Activated CD4-positive, alpha-beta memory T cell treated with anti-CD3 and anti-CD28 coated beads, Interleukin-2, amount 10 ng/mL, durations not matched to agents 7 days and 5 days (primary cell): ENCODE data around the gene FHOD3. TPM values are rescaled to one million over a fixed set of nuclear protein-coding genes. Genes with fewer than 3 reads are reported as not detected.

ENCODE experiments used
- CTCF ChIA-PET: fragments of 350-600 bp; sonication (Branson Sonifier 250); formaldehyde crosslinking; loops from one replicate; lab custom pipeline; 2021; ENCODE audit warnings: antibody characterized with exemption, inconsistent platforms; lab: Charles Lee
- POLR2A ChIA-PET: fragments of 350-600 bp; sonication (Branson Sonifier 250); formaldehyde crosslinking; loops from one replicate; lab custom pipeline; 2021; ENCODE audit warnings: antibody characterized with exemption; lab: Charles Lee
- DNase-seq: peaks from one replicate; pipeline ENCODE4 v3.0.0-alpha.2; 2020
- H3K27ac Mint-ChIP-seq: one replicate; pipeline ENCODE4 v1.8.0; 2021; ENCODE audit warnings: mild to moderate bottlenecking, mixed read lengths
- H3K27me3 Mint-ChIP-seq: one replicate; pipeline ENCODE4 v1.8.0; 2021; ENCODE audit warnings: mixed read lengths
- H3K36me3 Mint-ChIP-seq: one replicate; pipeline ENCODE4 v1.8.0; 2021; ENCODE audit warnings: low read depth, mixed read lengths
- H3K4me1 Mint-ChIP-seq: one replicate; pipeline ENCODE4 v1.8.0; 2021; ENCODE audit warnings: mixed read lengths
- H3K4me3 Mint-ChIP-seq: one replicate; pipeline ENCODE4 v1.8.0; 2021; ENCODE audit warnings: mild to moderate bottlenecking, mixed read lengths
- H3K9me3 Mint-ChIP-seq: one replicate; pipeline ENCODE4 v1.8.0; 2021; ENCODE audit warnings: mixed read lengths
- total RNA-seq, 2 experiments: library from RNA; stranded (reverse); gene quantifications; one replicate each; pipeline ENCODE4 v1.2.3, GENCODE V29; 2021

Gene FHOD3
- total RNA-seq, 2 experiments from 2014 or later: not detected

DNA sequence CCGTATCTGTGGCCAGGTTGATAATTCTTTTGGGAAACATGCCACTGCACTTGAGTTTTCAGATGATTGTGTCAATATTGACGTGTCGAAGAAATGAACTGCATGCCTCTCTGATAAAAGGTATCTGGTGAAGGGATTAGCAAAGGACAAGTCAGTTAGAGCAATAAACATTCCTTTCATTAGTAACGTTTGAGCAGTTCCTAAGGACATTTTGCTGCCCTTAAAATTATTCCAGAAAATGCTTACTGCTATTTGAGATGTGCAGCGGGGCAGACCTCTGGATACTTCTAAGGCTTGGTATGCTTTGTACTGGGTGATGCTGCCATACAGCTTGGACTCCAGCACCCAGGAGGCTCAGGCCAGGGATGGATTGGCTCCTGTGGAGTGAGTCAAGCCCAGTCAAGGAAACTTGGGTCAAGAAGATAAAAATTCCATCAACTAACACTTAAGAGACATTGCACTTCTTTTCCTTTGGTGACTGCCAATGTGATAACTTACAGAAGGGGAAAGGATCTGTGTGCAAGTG lies 166.7 kb downstream of the FHOD3 start:
- H3K36me3 Mint-ChIP-seq: no peaks in the 10 kb centered on the region
- CTCF ChIA-PET: no interaction called here
- no peaks in the 10 kb centered on the region for H3K4me1 Mint-ChIP-seq
- DNase-seq: no peak
- no peaks in the 10 kb centered on the region for H3K27me3 Mint-ChIP-seq
- H3K27ac Mint-ChIP-seq: no peak overlapping the region
- POLR2A ChIA-PET: no interaction called here
- no peaks in the 10 kb centered on the region for H3K9me3 Mint-ChIP-seq
- H3K4me3 Mint-ChIP-seq: no peak overlapping the region

DNA sequence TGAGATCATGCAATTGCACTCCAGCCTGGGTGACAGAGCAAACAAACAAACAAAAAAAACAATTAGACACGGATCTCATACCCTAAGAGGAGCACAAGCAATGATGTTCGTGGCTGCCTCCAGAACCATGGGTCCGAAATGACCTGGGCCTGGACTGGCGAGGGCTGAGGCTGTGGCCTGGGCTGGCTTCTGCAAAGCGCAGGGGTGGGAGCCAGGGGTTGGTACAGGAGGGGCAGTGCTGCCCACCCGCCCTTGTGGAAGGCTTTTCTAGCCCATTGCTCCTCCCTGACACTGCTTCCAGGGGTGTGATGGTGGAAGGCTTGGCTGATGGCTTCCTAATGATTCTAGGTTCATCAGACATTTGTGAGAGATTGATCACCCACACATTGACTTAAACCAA lies 167.8 kb downstream of the FHOD3 start:
- Mint-ChIP-seq H3K36me3 (no peaks in the 10 kb centered on the region), H3K9me3 (no peaks in the 10 kb centered on the region), H3K4me3 (no peak overlapping the region), H3K27ac (no peak overlapping the region), H3K27me3 (no peaks in the 10 kb centered on the region), H3K4me1 (no peaks in the 10 kb centered on the region)
- POLR2A ChIA-PET: no interaction called here
- CTCF ChIA-PET: no interaction called here
- DNase-seq: no peak

DNA sequence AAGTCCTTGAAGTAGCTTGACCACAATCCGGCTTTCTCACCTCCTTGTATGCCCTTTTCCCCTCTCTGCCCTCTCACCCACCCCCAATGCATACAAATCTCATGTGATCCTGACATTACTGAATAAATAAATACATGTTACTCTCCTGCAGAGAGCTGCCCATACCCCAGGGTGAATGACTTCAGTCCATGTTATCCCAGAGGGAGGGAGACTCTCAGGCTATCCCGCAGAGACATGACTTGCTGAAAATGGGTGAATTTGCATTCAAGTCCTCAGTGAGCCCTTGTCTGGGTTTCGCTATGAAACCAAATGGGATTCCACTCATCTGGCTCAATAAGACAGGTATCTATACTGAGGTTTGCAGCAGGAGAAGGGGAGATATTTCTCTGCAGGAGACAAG lies 168.5 kb downstream of the FHOD3 start:
- no peaks in the 10 kb centered on the region for H3K9me3 Mint-ChIP-seq
- no peaks in the 10 kb centered on the region for H3K27me3 Mint-ChIP-seq
- no peaks in the 10 kb centered on the region for H3K4me1 Mint-ChIP-seq
- CTCF ChIA-PET: no interaction called here
- H3K4me3 Mint-ChIP-seq: no peak overlapping the region
- POLR2A ChIA-PET: no interaction called here
- no peak overlapping the region for H3K27ac Mint-ChIP-seq
- no peak for DNase-seq
- H3K36me3 Mint-ChIP-seq: no peaks in the 10 kb centered on the region

DNA sequence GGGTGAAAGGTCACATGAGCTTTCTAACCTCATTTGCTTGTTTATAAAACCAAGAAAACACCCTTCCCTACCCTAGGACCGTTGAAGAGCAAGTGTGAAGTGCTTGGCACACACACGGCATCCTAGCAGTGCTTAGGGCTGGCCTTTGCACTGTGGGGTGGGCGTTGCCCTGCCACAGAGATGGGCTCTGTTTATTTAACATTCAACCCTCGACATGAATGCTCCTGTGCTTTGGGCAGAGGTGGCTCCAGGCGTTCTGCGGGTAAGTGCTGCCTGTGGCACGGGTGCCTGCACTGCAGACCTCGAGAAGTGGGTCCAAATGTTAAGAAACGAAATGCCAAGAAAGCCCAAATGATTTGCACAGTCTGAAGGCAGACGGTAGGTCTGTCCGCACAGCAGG lies 170.1 kb downstream of the FHOD3 start:
- Mint-ChIP-seq H3K9me3 (no peaks in the 10 kb centered on the region), H3K4me1 (no peaks in the 10 kb centered on the region), H3K27ac (no peak overlapping the region), H3K27me3 (no peaks in the 10 kb centered on the region), H3K36me3 (no peaks in the 10 kb centered on the region), H3K4me3 (no peak overlapping the region)
- POLR2A ChIA-PET: no interaction called here
- CTCF ChIA-PET: no interaction called here
- no peak for DNase-seq

DNA sequence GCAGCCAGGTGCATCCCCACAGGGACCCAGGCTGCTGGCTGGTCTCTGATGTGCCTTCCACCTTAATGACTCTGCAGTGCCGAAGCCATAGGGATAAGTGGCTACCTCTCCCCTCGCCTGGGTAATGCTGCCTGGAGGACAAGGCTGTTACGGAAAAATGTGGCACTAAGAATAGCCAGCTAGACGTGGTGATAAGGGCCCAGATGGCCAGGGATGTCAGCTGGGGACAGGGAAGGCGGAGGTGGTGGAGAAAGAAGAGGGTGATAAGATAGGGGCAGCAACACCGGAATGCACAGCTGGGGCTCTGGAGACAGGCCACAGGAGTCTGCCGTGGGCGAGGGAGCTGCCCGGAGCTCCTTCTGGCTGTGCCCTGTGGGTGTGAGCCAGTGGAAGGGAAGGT lies 170.6 kb downstream of the FHOD3 start:
- Mint-ChIP-seq H3K36me3 (no peaks in the 10 kb centered on the region), H3K9me3 (no peaks in the 10 kb centered on the region), H3K27ac (no peak overlapping the region), H3K4me1 (no peaks in the 10 kb centered on the region), H3K4me3 (no peak overlapping the region), H3K27me3 (no peaks in the 10 kb centered on the region)
- DNase-seq: no peak
- ChIA-PET CTCF (no interaction called here), POLR2A (no interaction called here)

DNA sequence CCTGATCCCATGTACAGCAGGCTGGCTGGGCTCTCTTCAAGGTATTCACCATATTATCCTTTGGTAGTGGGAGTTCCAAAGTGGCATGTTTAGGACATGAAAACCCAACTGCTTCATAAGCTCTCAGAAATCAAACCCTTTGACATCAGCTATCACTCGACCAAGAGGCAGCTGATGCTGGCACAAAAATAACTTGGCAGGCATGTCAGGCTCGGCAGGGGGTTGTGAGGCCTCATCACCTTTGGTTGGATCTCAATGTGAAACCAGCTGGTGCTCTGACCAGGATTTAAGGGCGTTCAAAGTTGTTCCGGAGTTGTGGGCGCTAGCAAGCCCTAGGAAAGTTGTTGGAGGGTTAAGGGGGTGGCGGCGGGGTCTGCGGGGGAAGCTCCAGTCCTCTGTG lies 171.9 kb downstream of the FHOD3 start:
- no peak overlapping the region for H3K4me3 Mint-ChIP-seq
- H3K36me3 Mint-ChIP-seq: no peaks in the 10 kb centered on the region
- H3K4me1 Mint-ChIP-seq: no peaks in the 10 kb centered on the region
- ChIA-PET CTCF (no interaction called here), POLR2A (no interaction called here)
- no peak overlapping the region for H3K27ac Mint-ChIP-seq
- H3K9me3 Mint-ChIP-seq: peaks cover 3% of the 10 kb centered on the region
- peaks cover 5% of the 10 kb centered on the region for H3K27me3 Mint-ChIP-seq
- DNase-seq: no peak

DNA sequence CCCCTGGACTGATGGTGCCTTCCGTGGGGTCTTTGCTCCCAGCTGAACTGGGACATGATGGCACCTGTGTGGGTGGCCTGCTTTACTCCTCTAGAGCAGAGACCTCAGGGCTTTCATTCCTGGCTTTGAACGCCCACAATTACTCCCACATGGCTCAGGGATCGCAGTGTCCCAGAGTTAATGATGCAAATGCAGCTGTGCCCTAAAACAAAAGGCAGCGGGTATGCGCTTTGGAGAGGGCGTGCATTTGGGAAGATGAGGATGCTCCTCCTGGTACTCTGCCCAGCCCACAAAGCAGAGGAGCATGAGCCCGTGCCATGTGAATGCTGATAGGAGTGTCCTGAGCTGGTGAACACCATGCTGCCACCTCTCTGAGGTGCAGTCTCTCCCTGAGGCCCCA lies 173.4 kb downstream of the FHOD3 start:
- Mint-ChIP-seq H3K27ac (no peak overlapping the region), H3K9me3 (peaks cover 3% of the 10 kb centered on the region), H3K4me3 (no peak overlapping the region), H3K4me1 (no peaks in the 10 kb centered on the region), H3K36me3 (no peaks in the 10 kb centered on the region), H3K27me3 (peaks cover 5% of the 10 kb centered on the region)
- ChIA-PET CTCF (no interaction called here), POLR2A (no interaction called here)
- DNase-seq: no peak

DNA sequence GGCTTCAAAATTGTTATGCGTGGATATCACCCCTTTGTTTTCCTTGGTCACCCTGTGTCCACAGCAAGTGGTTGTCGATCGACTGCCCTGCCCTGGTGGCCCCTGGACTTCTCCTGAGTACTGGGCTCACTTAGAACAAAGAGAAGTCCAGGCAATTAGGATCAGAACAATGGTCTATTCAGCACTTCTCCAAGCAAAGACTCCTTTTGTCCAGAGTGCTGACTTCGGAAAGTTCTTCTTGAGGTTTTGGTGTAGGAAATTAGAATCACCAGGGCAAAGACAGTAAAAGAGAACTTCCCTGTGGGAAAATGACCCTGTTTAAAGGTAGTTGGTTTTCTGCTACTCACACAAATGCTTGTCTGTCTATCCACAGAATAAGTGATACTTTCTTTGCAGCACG lies 173.9 kb downstream of the FHOD3 start:
- Mint-ChIP-seq H3K4me3 (no peak overlapping the region), H3K27ac (no peak overlapping the region), H3K4me1 (no peaks in the 10 kb centered on the region), H3K36me3 (no peaks in the 10 kb centered on the region), H3K9me3 (peaks cover 3% of the 10 kb centered on the region), H3K27me3 (peaks cover 5% of the 10 kb centered on the region)
- ChIA-PET POLR2A (no interaction called here), CTCF (no interaction called here)
- no peak for DNase-seq

DNA sequence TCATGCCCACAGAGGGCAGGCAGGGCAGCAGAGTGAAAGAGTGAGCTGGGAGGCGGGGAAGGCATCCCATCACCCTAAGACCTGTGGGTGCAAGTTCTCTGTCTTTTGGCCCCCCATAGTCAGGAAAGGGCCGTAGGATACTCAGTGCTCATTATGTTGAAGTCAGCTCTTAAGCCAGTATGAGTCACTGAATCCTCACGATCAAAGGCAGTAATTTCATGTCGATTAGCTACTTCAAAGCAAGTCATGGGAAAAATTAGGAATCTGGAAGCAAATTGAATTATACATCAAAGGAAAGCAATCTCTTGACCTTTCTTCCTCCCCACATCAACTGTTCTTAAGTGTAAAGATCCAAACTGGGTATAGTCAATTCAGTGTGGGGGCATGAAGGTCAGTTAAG lies 178.9 kb downstream of the FHOD3 start:
- DNase-seq: no peak
- H3K9me3 Mint-ChIP-seq: peaks cover 3% of the 10 kb centered on the region
- no peaks in the 10 kb centered on the region for H3K36me3 Mint-ChIP-seq
- peaks cover 5% of the 10 kb centered on the region for H3K27me3 Mint-ChIP-seq
- H3K27ac Mint-ChIP-seq: no peak overlapping the region
- ChIA-PET POLR2A (no interaction called here), CTCF (no interaction called here)
- no peaks in the 10 kb centered on the region for H3K4me1 Mint-ChIP-seq
- no peak overlapping the region for H3K4me3 Mint-ChIP-seq

DNA sequence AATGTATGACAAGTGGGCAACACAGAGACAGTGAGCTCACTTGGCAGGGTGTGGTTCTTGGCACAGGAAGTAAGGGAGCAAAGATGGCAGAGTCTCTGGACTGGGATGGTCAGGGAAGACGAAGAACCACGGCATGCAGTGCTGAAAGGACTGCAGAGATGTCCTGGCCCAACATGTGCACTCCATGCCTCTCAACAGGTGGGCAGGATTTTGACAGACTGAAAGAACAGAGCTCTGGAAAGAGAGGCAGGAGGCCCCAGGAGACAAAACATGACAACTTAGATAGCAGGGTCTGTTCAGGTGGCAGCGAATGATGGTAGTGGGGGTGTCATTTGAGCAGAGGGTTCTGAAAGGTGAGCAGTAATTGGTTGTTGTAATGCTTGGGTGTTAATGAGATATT lies 180.3 kb downstream of the FHOD3 start:
- POLR2A ChIA-PET: no interaction called here
- no peak for DNase-seq
- Mint-ChIP-seq H3K4me1 (no peaks in the 10 kb centered on the region), H3K4me3 (no peak overlapping the region), H3K9me3 (peaks cover 3% of the 10 kb centered on the region), H3K27ac (no peak overlapping the region), H3K36me3 (no peaks in the 10 kb centered on the region), H3K27me3 (peaks cover 5% of the 10 kb centered on the region)
- CTCF ChIA-PET: no interaction called here

DNA sequence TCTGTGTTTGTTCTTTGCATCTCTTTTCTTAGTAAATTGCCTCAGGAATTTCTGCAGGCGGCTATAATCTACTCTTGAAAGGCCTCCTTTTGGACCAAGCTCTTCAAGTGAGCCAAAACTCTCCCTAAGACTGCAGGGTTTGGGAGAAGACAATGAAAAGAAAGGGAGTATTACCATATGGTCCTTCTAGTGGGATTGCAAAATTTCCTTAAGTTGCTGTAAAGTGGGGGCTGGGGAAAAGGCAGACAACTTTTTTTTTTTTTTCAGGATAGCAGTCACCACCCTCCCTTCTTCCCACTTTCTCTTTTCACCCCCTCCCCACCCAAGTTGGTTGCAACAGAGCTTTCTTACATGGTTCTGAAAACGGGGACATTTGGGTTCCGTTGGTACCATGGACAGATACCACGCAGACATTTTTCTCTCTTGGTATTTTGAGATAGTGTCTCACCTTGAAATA lies 183.7 kb downstream of the FHOD3 start:
- no peak overlapping the region for H3K4me3 Mint-ChIP-seq
- no peaks in the 10 kb centered on the region for H3K4me1 Mint-ChIP-seq
- DNase-seq: no peak
- CTCF ChIA-PET: no interaction called here
- H3K36me3 Mint-ChIP-seq: no peaks in the 10 kb centered on the region
- POLR2A ChIA-PET: no interaction called here
- H3K9me3 Mint-ChIP-seq: no peaks in the 10 kb centered on the region
- H3K27me3 Mint-ChIP-seq: no peaks in the 10 kb centered on the region
- H3K27ac Mint-ChIP-seq: no peak overlapping the region

DNA sequence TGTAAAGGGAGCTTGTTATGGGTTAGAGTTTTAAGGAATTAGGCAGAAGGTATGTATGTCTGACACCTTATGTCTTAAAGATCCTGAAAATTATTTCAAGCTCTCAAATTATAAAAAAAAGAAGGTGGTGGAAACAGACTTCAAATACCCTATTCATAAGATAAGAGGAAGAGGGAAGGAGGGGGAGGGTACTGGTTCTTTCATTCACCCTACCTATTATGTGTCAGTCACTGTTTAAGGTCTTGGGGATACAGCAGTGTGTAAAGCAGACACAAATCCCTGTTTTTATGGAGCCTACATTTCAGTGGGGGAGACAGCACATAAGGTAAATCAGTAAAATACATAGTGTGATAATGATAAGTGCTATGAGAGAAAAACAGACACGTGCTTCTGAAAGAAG lies 184.4 kb downstream of the FHOD3 start:
- no peak for DNase-seq
- H3K4me3 Mint-ChIP-seq: no peak overlapping the region
- H3K9me3 Mint-ChIP-seq: no peaks in the 10 kb centered on the region
- ChIA-PET POLR2A (no interaction called here), CTCF (no interaction called here)
- no peaks in the 10 kb centered on the region for H3K27me3 Mint-ChIP-seq
- H3K36me3 Mint-ChIP-seq: no peaks in the 10 kb centered on the region
- H3K4me1 Mint-ChIP-seq: no peaks in the 10 kb centered on the region
- H3K27ac Mint-ChIP-seq: no peak overlapping the region

DNA sequence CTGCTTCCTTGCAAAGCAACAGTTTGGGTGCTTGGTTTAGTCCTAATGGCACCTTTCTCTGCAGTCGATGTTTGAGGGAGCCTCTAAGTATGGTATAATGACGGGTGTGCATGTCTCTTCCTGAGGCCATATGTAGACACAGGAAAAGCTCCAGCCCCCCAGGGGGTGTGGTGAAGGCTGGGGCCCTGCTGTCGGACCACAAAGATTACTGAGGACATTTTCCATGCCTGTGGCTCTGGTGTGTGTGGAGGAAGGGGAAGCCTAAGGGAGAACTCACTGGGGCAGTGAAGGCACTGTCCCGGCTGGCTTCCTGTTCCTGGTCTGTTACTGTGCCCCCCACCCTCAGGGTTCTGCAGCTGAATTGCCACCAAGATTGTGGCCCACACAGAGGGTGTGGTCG lies 187.1 kb downstream of the FHOD3 start:
- H3K27ac Mint-ChIP-seq: no peak overlapping the region
- no peaks in the 10 kb centered on the region for H3K4me1 Mint-ChIP-seq
- no peak overlapping the region for H3K4me3 Mint-ChIP-seq
- ChIA-PET CTCF (no interaction called here), POLR2A (no interaction called here)
- DNase-seq: no peak
- H3K27me3 Mint-ChIP-seq: no peaks in the 10 kb centered on the region
- H3K9me3 Mint-ChIP-seq: no peaks in the 10 kb centered on the region
- no peaks in the 10 kb centered on the region for H3K36me3 Mint-ChIP-seq

DNA sequence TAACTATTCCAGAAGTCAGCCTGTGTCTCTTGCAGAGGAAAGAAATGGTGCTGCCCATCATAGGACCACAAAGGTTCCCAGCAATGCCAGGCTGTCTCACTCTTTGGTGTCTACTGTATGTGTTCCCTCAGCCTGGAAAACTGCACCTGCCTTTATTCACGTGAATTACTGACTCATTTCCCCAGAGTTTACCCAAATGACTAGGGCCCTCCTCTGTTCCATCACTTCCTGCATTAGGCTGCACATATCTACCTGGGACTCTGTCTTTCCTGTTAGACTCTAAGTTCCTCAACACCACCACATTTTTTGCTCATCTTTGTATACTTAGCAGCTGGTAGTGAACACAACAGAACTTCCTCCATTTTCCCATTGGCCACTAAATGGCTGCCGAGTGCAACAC lies 188.3 kb downstream of the FHOD3 start:
- Mint-ChIP-seq H3K4me1 (no peaks in the 10 kb centered on the region), H3K27me3 (no peaks in the 10 kb centered on the region), H3K4me3 (no peak overlapping the region), H3K27ac (no peak overlapping the region), H3K36me3 (no peaks in the 10 kb centered on the region), H3K9me3 (no peaks in the 10 kb centered on the region)
- ChIA-PET POLR2A (no interaction called here), CTCF (no interaction called here)
- no peak for DNase-seq
